Left colon (tissue), 2 donors: ENCODE data around the gene SLC41A3. TPM values are rescaled to one million over a fixed set of nuclear protein-coding genes. Genes with fewer than 3 reads are reported as not detected.

Experiments
- ATAC-seq: fragments of 200-7000 bp; cut with Tn5 transposase; one replicate; pipeline ENCODE4 v1.9.1; 2020; ENCODE audit warnings: mild to moderate bottlenecking, moderate library complexity
- DNase-seq, 2 donors: peaks; one replicate each; pipeline ENCODE4 v3.0.0-alpha.2; 2020
- intact Hi-C, 2 donors: fragments of 100-400 bp; cut with DNase I in 1 of 2; cut with micrococcal nuclease in 1 of 2; formaldehyde crosslinking; loops; one replicate each; pipeline versions ENCODE4 v1.11.2 to v1.14.0; 2022; cut with DNase I, micrococcal nuclease
- long read RNA-seq: library from polyadenylated mRNA; unstranded; transcript quantifications from one replicate; pipeline ENCODE4 v2.0.0, GENCODE V29; 2021
- total RNA-seq, 2 donors: library from RNA; stranded (reverse); fragmentation: NEBNext Ultra II Directional; extraction: Animal tissue kit (Norgen Biotek cat#: 25700); gene quantifications; one replicate each; pipeline ENCODE4 v1.2.1, GENCODE V29; 2021
- donor health status: DM: no; HTN: no; CAD: no.
- donor health status: DM: yes; HTN: yes; CAD: no.

SLC41A3 gene
- total RNA-seq, result 10 to 100 TPM; 31.3 to 31.4 TPM
- long read RNA-seq, partial matches to known transcripts, result 15 of 23 reads
- long read RNA-seq, other reads (novel, unspliced or antisense), result 3 of 23 reads

DNA sequence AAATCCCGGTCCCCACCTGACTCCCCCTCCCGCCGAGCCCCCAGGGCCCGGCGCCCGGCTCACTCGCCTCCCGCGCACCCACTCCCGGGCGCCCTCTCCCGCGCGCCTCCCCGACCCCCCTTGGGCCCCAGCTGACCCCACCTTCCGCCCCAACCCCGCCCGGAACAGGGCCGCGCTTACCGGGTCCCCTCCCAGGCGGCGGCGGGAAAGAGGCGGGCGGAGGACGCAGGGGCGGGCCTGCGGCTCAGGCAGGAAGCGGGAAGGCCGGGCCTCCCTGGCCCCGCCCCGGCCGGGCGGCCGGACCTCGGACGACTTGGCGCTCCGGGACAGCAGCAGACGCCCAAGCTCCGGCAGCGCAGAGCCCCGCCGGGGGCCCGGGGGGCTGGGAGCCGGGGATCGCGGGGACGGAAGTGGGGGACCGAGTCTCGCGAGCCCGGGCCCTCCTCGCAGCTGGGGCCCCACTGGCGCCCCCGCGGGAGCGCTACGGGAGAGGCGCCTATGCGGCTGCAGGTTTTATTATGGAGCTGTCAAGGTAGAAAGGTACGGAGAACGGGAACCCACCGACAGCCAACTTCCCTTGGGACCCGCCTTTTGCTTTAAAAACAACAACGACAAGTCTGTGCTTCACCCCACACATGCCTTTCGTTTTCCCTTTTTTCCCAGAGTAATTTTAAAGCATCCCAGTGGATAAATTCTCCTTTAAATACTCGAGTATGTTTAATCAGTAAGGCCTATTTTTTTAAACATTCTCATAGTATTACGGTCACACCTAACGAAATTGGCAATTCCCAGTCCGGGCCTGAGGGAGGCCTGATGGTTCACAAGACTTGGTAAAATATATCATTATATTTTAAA lies at the start of gene SLC41A3:
SLC41A3 (minus strand) TSS at position 212 of the 855 bp plus-strand sequence. CDS start 15,905 bp downstream, outside the sequence.
- peak; percentile 97 for ATAC-seq
- intact Hi-C loops, result no loop called here
- DNase-seq, result peak; percentile 92 to 93

DNA sequence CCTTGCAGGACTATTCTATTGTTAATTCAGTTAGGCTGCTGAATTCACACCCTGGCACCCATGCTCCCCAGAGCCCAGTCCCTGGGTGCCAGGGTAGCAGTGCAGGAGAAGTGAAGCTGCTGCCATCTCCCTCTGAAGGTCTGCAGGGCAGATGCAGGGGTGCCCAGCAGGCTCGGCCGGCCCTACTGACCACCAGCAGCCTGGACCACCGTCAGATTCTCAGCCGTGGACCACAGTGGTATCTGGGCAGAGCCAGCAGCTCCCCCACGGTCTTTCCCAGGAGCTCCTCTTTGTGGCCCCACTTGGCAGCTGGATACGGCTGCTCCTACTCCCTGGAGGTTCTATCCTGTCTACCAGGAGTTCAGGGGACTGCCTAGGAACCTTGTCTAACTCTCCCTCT lies 49.7 kb upstream of the SLC41A3 start:
- DNase-seq (peak in 1 of 2 donors; percentile 19), ATAC-seq (no peak)
- intact Hi-C loops, result loop anchor here in 1 of 2 donors (10.0 kb wide), 1 partner anchor 61 kb away; no protein-coding TSS in a partner anchor

DNA sequence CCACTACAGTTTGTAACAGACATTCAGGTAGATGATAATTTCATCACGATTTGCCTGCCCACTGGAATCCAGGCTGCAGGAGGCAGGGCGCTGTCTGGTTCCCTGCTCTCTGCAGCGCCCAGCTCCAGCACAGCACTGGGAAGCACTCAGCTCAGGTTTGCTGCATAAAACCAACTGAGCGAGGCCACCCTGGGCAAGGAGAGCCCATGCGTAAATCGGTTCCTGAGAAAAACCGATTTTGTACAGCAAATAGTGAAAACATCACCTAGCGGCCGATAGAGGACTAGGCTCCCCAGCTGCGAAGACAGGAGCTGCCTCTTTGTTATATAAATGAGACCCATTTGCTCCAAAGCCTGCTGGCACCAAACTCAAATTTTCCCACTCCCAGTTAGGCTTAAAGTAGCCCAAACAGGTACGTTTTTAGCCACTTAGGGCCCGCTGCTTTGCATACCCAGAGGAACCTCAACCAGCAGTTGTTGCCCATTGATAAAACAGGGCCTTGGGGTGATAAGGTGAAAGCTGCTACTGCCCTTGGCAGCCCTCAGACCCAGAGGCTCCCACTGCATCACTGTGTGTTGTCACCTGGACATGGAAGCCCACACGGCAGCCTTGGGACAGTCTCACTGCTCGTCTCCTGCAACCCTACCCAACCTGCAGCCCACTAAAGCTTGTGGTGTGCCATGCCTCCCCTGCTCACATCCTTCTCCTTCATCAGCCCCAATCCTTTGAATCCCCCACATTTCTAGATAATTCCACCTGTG lies 49.0 kb upstream of the SLC41A3 start:
- peak in 1 of 2 donors; percentile 8 for DNase-seq
- no peak for ATAC-seq
- intact Hi-C loops, result loop anchor here in 1 of 2 donors (10.0 kb wide), 1 partner anchor 62 kb away; no protein-coding TSS in a partner anchor

DNA sequence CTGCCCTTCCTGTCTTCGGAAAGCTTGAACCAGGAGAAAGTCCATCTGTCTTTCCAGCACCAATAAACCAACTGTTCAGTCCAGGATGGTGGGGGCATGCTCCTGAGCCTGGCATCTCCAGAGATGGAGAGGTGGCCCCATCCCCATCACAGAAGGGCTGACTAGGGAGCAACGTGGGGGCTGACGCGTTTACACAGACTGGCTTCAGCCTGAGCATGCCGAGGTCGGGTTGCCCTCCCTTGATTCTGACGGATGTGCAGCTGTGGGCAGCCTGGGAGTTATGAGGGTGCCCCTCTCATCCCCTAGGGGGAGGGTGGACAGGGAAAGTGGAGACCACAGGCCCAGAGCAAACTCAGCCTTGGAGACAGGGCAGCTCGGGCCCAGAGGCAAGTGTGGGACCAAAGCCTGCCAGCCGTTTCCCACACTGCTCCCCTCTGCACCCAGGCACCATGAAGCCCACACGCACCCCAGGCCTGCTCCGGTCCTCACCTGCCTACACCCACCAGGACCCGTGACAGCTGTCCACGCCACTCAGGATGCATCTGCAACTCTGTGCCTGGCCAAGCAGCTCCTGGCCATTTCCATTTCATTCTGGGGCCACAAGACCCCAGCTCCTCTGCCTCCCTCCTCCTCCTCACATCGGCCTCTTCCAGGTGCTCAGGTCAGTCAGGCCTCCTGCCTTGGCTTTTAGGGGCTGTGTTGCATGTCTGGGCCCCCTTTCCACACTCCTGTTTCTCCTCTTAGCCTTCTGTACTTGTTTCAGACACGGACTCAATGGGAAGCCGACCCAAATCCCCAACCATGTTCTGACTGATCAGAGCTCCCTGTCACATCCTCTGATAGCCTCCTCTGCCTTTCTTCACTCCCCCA lies 48.2 kb upstream of the SLC41A3 start:
- ATAC-seq (no peak), DNase-seq (peak in 1 of 2 donors; percentile 18)
- intact Hi-C loops, result loop anchor here in 1 of 2 donors (10.0 kb wide), 1 partner anchor 63 kb away; no protein-coding TSS in a partner anchor

DNA sequence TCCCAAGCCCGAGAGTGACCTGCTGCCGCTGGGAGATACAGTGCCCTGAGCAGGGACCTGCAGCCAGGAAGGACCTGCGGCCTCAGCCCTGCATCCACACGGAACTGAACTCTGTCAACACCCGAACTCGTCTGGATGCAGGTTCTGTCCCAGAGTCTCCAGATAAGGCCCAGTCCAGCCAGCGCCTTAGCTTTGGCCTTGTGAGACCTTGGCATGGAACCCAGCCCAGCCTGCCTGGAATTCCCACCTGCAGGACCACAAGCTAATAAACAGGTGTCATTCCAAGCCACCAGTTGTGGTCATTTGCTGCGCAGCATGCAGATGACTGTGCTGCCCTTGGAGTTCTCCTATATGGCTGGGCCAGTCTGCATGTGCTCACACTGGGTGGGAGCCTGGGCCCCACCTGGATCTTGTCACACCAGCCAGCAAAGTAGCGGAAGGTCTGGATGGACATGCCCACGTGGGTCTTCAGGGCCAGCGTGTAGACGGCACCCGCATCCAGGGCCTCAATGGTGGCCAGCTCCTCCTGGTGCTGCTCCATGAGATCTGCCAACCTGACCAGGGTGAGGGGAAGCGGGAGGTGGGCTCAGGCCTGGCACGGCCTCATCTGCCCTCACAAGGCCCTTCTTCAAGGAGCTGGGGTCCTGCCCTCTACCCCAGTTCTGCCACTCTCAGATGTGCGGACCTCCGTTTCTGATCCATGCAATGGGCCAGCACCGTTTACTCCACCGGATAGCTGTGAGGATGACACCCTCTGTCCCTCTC lies 47.2 kb upstream of the SLC41A3 start:
- DNase-seq, result peak in 1 of 2 donors; percentile 12
- no peak for ATAC-seq
- intact Hi-C loops, result loop anchor here in 1 of 2 donors (10.0 kb wide), 1 partner anchor 64 kb away; no protein-coding TSS in a partner anchor

DNA sequence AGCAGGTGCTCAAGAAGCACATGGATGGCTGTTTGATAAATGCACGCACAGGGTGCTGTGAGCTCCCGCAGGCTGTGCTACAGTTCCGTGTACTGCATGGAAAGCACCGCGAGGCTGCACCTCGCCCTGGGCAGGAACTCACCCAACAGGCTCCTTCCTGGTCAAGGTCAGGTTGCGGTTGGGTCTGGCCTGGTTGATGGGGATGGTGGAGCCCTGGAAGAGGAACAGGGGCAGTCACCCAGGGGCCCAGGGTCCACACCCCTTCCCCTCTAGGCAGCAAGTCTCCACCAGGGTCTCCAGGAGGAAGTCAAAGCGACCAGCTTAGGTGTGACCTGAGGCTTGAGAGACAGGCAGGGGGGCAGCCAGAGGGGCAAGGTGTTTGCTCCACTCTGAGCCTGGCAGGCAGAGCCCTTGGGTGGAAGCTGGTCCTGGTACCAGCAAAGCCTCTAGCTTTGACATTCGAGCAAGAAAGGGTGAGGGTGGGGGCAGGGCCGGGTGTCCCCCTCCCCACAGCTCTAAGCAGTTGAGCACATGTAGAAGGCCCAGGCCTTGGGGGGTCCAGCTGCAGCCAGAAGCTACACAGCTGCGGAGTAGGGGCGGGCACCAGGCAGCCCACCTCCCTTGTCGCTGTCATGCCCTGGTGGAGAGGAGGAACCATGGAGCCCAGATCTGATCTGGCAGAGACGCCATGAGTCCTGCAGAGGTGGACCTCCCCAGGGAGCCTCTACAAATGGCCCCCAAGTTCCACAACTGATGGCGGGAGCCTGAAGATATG lies 46.3 kb upstream of the SLC41A3 start:
- peak; percentile 82 for ATAC-seq
- intact Hi-C loops, result loop anchor here in 1 of 2 donors (10.0 kb wide), 1 partner anchor 65 kb away; no protein-coding TSS in a partner anchor
- peak; percentile 23 to 26 for DNase-seq

DNA sequence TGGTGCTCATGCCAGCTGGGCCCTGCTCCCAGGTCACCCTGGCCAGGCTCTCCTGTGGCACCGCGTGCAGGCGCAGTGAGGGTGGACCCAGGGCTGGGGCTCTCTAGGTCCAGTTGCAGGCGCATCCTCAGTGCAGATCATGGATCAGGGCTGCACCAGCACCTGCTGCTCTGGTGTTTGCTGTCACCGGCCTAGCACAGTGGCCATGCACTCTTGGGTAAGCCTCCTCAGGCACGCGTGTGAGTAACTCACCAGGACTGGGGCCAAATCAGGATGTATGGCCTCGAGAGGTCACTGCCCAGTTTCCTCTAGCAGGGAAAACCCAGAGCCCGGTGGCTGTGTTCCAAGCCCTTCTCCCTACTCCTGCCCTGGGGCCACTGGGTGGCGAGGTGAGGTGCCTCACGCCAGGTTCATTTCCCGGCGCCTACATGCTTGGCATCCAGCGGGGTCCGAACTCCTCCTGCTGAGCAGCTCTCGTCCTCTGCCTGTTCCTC lies 45.5 kb upstream of the SLC41A3 start:
- intact Hi-C loops, result loop anchor here in 1 of 2 donors (5.0 kb wide), 1 partner anchor 263 kb away; the partner anchor contains the start of gene CFAP100
- DNase-seq, result peak; percentile 15 to 22
- no peak for ATAC-seq

DNA sequence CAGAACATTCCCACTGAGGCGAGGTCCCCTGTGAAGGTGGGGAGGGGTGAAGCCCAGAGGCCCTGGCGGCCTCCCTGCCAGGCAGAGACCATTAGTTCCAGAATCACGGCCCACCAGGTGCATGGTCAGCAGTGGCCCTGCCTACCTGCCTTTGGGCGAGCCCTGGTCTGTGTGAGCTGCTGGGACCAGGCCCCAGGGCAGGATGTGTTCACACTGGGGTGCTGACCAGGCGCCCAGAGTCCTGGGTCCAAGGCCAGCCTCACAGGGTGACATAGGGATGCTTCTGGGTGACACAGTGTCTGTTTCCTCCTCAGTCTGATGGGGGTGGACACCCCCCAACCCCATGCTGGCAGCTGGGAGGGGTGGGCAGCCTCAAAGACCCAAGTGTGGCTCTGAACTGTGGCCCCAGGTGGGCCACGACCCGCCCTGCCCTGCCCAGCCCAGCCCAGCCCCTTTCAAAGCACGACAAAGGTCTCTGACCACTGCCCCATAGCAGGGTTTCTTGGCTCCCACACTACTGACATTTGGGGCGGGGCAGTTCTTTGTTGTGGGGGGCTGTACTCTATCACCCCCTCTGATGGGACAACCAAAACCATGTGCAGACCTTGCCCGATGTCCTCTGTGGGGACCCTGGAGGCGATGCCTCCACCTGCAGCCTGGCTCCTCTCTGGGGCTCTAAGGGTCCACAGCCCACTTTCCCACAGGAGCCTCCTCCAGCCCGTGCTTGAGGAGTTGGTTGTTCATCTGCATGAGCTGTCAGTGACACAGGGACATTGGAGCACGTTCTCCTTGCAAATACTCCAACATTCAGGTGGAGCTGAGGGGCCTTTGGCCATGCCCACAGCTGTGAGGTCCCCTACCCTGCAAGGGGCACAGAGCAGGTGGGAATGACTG lies 44.8 kb upstream of the SLC41A3 start:
- intact Hi-C loops, result loop anchor here in 1 of 2 donors (5.0 kb wide), 1 partner anchor 264 kb away; the partner anchor contains the start of gene CFAP100
- DNase-seq (peak; percentile 1 to 8), ATAC-seq (no peak)

DNA sequence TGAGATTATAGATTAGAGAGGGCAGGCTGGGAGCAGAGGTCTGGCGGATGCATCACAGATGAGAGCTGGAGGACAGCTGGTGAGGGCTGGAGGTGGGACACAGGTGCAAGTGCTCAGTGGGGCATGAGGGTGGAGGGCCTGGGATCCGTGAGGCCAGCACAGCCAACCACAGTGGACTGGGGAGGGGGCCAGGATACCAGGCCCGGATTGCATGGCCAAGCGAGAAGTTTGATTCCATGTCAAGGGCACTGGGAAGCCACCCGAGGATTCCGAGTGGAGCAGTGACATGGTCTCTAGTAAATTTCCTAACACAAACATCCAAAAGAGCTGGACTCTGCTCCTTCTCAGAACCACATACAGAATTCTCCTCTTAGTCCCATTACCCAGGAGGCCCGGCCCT lies 44.0 kb upstream of the SLC41A3 start:
- ATAC-seq (no peak), DNase-seq (peak in 1 of 2 donors; percentile 7)
- intact Hi-C loops, result loop anchor here in 1 of 2 donors (5.0 kb wide), 1 partner anchor 264 kb away; the partner anchor contains the start of gene CFAP100

DNA sequence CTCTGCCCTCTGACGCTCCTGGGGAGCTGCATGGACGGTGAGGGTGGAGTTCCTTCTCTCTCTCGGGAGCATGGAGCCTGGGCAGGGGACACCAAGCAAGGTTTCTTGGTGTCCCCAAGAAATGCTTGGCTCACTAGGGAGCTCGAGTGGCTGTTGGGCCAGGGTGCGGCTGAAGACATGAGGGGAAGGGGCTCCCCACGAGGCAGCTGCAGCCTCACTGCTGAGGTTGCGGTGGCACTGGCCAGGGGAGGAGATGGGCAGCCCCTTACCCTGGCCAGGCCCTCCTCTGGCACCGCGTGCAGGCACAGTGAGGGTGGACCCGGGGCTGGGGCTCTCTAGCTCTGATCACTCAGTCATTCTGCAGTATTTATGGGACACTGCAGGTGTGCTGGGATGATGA lies 43.5 kb upstream of the SLC41A3 start:
- intact Hi-C loops, result loop anchor here in 1 of 2 donors (5.0 kb wide), 1 partner anchor 265 kb away; the partner anchor contains the start of gene CFAP100
- no peak for ATAC-seq
- peak; percentile 3 to 9 for DNase-seq

DNA sequence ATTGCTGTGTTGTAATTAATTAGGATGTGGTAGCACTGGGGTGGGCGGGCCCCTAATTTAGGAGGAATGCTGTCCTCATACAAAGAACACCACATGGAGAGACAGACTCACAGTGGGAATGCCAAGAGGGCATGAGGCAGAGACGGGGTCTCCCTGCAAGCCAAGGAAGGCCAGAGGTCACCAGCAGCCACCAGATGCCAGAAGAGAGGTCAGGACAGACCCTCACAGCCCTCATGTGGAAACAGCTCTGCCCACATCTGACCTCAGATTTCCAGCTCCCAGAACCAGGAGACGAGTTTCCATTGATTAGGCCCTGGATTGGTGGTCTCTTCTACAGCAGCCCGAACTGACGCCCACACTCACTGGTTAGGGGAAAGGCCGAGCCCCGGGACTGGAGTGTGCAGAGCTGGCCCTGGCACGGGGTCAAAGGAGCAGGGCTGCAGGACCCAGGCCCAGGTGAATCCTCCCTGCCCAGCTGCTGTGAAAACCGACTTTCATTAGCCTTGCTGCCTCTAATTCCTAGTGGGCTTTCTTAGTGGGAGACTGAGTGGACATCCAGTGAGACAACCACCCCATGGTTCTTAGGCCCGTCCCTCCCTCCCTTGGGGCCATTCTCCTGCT lies 43.0 kb upstream of the SLC41A3 start:
- DNase-seq (peak; percentile 1 to 10), ATAC-seq (no peak)
- intact Hi-C loops, result loop anchor here in 1 of 2 donors (5.0 kb wide), 1 partner anchor 265 kb away; the partner anchor contains the start of gene CFAP100

DNA sequence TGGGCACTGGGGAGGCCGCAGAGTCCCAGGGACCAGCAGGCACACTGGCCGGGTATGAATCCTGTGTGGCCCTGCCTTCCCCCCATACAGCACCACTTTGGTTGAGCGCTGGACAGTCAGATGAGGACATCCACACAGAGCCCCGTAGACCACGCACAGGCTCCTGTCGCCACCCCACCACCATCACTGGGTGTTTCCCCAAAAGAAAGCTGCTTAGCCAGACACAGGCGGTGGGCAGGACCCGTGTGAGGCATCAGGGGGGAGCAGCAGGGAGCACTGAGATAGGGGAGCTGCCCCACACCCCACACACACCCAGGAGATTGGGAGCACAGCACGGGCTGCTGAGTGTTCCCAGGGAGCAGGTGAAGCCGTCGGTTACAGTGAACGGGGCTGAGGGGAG lies 42.4 kb upstream of the SLC41A3 start:
- peak; percentile 1 to 5 for DNase-seq
- ATAC-seq, result no peak
- intact Hi-C loops, result loop anchor here in 1 of 2 donors (5.0 kb wide), 1 partner anchor 266 kb away; the partner anchor contains the start of gene CFAP100

DNA sequence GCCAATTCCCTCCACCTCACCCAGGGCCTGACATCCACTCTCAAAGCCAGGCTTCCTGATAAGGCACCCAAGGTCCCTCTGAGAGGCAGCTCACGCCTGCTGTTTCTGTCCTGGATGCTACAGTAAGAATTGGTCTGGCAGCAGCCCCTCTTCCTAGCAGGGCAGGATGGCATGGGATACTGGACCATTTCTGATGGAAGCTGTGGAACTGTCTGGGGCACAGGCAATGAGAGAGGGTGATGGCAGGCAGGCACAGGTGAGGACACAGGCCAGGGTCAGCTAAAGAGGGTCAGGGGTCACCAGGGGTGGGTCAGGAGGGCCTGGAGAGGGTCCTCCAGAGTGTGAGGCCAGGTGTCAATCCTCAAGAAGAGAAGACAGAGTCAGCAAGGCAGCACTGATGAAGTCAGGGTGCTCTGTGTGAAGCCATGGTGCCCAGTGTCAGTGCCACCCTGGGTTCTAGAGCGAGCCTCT lies 41.9 kb upstream of the SLC41A3 start:
- intact Hi-C loops, result loop anchor here in 1 of 2 donors (5.0 kb wide), 1 partner anchor 266 kb away; the partner anchor contains the start of gene CFAP100
- DNase-seq (peak; percentile 1 to 18), ATAC-seq (no peak)

DNA sequence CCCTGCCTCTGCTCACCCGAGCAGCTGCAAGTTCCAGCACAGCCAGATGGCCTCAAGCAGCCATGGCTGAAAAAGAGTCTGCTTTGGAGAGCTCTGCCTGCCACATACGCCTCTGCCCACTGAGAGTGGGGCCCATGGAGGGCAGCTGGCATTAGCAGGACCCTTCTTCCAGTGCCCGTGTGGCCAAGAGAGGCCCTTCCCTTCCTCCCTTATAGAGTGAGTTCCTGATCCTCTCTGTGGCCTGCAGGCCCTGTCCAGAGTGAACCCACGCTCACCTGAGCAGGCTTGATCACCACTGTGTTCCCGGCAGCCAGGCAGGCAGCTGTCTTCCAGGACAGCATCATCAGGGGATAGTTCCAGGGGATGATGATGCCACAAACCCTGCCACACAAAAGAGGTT lies 41.4 kb upstream of the SLC41A3 start:
- intact Hi-C loops, result loop anchor here in 1 of 2 donors (5.0 kb wide), 1 partner anchor 267 kb away; the partner anchor contains the start of gene CFAP100
- ATAC-seq (no peak), DNase-seq (peak; percentile 0 to 12)
